ENCODE results near the gene GAN.
A peak's percentile ranks its signal among the peaks of the same experiment; 100 is the strongest.
"Not testable (repeated sequence)": the region's sequence is repeated elsewhere in the genome, so short reads cannot be mapped to it uniquely, and the experiment has no call there.

Gene GAN

DNA sequence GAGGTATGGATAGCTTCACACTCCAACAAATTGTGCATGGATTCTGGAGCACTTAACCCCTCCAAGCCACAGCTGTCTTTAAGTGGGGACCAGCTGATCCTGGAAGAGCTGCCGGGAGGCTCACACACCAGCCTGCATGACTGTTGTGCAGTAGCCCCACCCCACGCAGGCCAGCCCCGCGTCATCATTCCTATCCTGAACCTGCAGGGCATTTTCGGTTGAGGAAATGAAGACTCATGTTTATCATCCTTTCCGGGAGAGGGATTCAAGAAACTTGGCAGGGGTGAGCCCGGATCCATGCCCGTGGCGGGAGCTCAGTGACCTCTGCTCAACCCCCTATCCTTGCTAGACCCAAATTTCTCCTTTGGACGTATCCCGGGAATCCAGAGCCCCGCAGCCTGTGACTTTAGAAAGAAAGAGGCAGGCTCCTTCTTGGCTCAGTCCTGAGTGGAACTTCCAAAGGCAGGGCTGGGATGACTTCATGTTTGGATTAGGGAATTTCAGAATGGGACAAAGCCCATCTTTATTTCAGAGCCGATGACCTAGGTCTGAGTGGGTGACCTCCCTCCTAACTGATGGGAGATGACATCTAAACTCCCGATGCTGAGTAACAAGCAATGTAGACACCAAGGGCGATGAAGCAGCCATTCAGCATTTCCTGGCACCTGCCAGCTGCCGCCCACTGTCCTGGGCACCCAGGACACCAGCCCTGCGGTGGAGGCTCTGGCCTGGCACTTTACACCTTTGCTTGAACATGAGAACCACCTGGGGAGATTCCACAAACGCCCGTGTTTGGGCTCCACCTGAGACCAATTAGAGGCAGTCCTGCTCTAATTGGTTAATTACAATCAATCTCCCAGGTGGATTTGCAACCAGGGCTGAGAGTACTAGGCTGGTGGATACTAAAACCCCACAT is 86.5 kb downstream of the GAN start:
- no peak for DNase-seq

DNA sequence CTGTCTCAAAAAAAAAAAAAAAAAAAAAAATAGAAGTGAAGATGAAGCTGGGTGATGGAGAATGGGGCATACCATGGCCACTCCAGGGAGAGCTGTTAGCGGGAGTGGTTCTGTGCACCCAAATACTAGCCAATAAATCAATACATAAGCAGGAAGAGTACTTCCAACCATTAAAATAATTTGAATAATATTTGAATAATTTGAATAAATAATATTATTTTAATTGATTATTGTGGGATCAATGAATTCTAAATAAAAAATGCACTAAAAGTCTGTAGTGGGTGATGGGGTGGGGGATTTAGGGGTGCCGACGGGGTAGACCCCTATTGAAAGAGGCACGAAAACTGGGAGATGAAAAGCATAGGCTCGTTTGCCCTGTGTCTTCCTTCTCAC is 88.4 kb downstream of the GAN start:
- no peak for DNase-seq

DNA sequence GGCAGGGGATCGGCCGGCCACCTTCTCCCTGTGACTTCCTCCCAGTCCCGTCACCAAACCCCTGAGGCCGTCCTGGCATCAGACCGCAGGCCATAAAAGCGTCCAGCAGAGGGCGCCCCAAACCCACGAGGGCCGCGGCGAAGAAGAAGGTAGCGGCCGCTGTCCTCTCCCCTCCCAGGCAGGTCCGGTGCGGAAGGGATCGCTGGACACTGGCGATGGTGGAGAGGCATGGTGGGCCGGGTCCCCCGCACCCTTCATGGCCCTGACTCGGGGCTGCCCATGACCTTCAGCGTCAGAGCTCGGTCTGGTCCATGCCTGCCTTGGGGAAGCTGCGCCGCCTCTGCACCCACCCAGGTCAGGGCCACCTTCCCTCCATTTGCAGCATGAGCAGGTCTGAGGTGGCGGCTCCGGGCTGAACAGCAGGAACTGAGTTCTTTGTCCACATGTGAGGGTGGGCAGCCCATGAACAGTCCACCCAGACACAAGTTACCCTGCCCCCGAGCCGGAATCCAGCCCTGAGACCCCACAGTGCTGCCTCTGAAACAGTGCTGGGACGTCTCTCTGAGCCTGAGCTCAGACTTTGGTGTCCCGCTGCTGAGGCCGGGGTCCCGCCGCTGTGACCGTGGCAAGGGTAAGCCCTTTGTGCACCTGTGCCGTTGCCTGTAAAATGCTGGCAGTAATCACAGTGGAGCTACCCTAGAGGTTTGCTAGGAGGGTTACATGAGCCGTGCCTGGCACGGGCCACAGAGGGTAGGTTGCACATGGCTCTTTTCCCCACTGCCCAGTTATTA is 89.0 kb downstream of the GAN start:
- DNase-seq, result peak; percentile 41

DNA sequence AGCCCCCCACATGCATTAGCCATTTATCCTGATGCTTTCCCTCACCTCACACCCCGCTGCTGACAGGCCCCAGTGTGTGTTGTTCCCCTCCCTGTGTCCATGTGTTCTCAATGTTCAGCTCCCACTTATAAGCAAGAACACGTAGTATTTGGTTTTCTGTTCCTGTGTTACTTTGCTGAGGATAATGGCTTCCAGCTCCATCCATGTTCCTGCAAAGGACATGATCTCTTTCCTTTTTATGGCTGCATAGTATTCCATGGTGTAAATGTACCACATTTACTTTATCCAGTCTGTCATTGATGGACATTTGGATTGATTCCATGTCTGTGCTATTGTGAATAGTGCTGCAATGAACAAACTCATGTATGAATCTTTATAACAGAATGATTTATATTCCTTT is 90.2 kb downstream of the GAN start:
- not testable (repeated sequence) for DNase-seq

DNA sequence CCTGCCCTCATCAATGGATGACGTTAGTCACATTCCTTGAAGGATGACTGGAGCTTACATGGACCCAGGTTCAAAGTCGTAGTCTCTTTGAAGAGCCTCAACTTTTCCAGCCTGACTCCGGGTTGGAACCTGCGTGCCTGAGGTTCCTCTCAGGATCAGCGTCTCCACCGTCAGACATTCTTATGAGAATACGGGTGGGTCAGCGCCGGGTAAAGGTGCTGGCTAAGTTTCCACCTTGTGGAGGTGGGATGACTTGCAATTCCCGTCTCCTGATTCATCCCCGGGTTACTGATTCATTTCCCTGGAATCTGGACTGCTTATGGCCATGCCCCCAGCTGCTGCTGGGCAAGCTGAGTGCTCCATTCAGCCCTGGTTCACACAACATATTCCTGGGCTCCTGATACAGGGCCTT is 90.9 kb downstream of the GAN start:
- no peak for DNase-seq

GRCh38 chr16:81408409-81408950 is 93.7 kb downstream of the GAN start:
- DNase-seq, result no peak

- DNase-seq, result no peak
Observed at GRCh38 chr16:81409016-81409556, 94.3 kb downstream of the GAN start.

DNA sequence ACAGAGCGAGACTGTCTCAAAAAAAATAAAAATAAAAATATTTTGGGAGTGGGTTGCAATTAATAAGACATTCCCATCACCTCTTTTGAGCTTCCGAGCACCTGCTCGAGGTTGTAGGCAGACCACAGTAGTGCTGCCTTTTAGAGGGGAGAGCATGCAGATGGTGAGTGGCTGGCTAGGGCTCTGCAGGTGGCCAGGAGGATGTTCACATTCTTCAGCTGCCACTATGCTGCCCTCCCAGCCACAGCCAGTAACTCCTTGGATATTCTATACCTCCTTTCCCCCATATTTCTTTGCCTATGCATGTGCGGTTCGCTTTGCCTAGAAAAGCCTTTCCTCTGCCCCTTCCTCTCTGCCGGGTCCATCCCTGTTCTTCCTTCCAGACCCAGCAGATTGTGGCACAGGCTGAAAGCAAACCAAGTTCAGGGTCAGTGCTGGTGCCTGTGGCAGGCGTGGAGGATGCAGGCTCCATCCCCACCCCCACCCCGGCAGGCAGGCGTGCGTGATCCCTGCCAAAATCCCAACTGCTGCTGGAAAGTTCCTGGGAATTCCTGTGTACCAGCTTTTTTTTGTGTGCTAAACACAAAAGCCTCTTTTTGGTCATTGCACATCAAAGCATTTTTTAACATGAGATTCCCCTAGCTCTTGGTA is 96.0 kb downstream of the GAN start:
- DNase-seq, result no peak

- DNase-seq, result no peak
Observed at GRCh38 chr16:81413245-81413990, 98.7 kb downstream of the GAN start.

DNA sequence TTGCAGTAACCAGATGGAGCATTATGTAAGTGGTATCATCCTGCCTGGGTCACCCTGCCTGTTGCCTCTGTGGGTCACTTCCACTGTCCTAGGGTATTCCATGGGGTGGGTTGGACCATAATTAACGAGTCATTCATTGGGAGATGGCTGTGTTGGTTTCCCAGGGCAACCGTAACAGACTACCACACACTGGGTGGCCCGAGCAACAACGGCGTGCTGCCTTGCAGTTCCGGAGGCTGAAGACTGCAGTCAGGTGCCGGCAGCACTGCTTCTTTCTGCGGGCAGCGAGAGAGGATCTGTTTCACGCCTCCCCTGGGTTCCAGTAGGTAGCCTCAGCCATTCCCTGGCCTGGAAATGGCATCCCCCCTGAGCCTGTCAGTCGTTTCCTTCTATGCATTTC is 101.0 kb downstream of the GAN start:
- DNase-seq, result no peak

DNA sequence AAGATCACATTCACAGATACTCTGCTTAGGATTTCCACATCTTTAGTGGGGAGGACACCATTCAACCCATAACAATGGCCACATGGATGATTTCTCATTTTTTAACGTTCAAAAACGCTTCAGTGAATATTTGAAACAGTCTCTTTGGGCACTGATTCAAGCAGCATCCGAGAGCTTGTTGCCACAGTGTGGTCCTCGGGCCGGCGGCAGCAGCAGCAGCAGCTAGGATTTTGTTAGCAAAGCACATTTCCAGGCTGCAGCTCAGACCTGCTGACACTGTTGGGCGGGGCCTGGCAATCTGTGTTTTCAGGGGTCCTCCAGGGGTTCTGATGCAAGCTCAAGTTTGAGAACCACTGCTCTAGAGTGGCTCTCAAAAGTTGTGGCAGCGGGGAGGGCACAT is 102.0 kb downstream of the GAN start:
- no peak for DNase-seq

DNA sequence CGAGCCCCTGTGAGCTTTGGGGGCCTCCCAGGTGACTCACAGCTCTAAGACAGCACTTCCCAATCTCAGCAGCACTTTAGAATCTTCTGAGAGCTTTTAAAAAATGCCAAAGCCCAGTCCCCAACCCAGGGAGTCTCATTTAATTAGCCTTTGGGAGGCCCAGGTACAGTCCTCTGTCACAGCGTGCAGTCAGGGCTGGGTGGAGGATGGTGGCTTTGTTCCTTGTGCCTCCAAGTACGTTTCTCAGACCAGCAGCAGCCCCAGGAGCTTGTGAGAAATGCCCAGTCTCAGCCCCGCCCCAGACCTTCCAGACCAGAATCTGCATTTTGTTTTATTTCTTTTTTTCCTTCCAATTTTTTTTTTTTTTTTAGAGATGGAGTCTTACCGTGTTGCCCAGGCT is 102.4 kb downstream of the GAN start:
- DNase-seq, result no peak

- no peak for DNase-seq
Observed at GRCh38 chr16:81419806-81420205, 105.0 kb downstream of the GAN start.

GRCh38 chr16:81421126-81421525 is 106.4 kb downstream of the GAN start:
- DNase-seq, result no peak

- no peak for DNase-seq
Observed at GRCh38 chr16:81421536-81421935, 106.8 kb downstream of the GAN start.

DNA sequence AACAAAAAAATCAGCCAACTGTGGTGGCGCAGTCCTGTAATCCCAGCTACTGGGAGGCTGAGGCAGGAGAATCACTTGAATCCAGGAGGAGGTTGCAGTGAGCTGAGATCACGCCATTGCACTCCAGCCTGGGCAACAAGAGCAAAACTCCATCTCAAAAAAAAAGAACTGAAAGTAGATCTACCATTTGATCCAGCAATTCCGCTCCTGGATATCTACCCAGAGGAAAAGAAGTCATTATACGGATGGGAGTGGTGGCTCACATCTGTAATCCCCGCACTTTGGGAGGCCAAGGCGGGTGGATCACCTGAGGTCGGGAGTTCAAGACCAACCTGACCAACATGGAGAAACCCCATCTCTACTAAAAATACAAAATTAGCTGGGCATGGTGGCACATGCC is 107.4 kb downstream of the GAN start:
- DNase-seq, result not testable (repeated sequence)

DNA sequence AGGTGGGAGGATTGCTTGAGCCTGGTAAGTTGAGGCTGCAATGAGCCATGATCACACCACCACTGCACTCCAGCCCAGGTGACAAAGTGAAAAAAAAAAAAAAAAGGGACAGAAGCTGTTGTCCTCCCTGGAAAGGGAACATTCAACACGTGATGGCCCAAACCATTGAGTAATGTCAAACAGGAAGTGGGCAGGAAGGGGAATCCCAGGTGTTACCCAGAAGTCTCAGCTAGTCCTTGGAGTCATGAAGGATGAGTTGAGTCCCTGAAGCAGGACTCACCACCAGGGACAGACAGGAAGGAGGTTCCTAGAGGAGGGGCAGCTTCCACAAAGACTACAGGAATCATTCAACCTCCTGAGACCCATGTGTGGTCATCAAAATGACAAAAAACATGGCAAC is 110.0 kb downstream of the GAN start:
- no peak for DNase-seq

DNA sequence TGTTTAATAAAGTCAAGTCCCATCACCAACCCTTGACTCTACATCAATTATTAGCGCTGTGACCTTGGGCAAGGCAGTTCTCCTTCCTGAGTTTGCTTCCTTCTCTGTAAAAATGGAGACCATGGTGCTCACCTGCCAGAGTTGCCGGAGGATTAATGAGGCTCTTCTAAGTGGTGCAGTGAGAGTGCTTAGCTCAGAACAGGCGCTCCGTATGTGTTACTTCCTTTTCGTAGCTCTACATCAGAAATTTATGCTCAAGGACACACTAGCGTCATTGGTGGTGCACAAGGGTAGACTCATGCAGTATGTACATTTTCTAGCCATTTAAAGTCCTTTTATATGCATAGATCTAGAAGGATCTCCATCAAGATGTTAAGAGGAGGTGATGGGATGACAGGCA is 112.5 kb downstream of the GAN start:
- DNase-seq, result peak; percentile 83

DNA sequence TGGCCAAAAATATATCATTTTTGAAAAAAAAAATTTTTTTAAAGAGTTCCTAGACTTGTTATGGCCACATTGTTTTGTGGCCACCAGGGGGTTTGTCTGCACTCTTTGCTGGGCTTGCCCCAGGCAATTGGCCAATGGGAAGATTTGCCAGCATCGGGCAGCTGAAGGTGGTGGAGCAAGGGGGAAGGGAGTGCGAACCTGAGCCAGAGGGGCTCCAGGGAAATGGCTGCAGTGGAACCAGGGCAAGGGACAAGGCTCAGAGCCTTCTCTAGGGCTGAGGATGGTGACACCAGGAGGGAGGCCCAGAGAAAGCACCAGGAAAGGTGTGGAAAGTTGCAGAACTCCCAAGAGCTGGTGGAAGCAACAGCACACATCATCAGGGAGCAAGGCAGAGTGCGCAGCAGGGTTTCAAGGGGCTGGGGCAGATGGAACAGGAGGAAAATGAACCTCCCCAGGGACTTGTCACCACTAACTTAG is 114.3 kb downstream of the GAN start:
- DNase-seq, result no peak

DNA sequence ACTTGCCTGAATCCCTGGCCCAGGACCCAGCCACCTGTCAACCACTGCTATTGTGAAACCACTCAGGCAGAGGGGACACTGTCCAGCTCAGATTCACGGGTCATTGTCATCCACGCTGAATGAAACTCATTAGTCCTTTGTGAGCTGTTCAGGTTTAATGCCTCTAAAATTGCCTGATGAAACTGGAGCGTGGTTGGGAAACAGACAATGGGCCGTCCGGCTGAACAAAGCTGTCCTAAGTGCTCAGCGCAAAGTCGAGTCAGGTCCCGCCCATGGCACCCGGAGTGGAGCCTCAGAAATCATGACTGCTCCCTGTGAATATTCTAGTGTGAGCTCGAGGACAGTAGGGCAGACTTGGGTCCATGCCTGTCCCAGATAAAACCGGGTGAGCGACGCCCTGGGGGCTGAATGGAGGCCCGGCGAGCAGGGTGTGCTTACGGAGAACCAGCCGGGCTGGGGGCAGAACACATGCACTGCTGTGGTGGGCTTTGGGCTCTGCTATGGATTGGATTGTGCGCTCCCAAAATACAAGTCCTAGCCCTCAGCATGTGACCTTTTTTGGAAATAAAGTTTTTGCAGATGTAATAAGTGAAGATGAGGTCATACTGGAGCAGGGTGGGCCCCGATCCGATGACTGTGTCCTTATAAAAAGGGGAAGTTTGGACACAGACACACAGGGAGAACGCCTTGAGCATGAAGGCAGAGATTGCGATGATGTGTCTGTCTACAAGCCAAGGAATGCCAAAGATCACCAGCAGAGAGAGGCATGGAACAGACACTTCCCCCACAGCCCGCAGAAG is 117.0 kb downstream of the GAN start:
- no peak for DNase-seq

- peak; percentile 5 for DNase-seq
Observed at GRCh38 chr16:81432937-81433557, 118.3 kb downstream of the GAN start.

Measured in DMS79 treated with DMSO at 0.1 percent for 48 hours (cell line).